Measurements from ENCODE around the gene DHRS9. TPM values are rescaled to one million over a fixed set of nuclear protein-coding genes. Genes with fewer than 3 reads are reported as not detected.

The DHRS9 gene
- total RNA-seq, 1 donor, result 0.36 TPM

DNA sequence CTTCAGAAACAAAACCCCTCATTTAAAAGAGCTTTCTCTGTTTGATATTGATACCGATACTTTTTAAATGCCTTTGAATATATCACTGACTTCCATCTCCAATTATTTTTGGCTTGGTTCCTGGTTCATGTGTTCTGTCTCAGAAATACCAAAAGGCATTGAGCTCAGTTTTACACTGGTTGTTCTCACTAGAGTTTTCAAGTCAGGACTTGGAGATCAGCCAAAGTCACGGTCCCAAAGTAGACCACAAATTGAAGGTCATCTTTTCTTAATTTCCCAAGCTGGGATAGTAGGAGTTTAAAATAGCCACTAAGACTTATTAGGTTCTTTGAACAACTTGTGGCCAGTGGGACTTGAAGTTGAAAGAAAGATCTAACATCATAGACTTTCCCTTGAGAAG, 24.2 kb downstream of the DHRS9 start:
- TF ChIP-seq, protein P1, sequence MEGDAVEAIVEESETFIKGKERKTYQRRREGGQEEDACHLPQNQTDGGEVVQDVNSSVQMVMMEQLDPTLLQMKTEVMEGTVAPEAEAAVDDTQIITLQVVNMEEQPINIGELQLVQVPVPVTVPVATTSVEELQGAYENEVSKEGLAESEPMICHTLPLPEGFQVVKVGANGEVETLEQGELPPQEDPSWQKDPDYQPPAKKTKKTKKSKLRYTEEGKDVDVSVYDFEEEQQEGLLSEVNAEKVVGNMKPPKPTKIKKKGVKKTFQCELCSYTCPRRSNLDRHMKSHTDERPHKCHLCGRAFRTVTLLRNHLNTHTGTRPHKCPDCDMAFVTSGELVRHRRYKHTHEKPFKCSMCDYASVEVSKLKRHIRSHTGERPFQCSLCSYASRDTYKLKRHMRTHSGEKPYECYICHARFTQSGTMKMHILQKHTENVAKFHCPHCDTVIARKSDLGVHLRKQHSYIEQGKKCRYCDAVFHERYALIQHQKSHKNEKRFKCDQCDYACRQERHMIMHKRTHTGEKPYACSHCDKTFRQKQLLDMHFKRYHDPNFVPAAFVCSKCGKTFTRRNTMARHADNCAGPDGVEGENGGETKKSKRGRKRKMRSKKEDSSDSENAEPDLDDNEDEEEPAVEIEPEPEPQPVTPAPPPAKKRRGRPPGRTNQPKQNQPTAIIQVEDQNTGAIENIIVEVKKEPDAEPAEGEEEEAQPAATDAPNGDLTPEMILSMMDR (IDR thresholded peaks at IDR 0.05; ENCODE audit: insufficient read depth, low read length), result no peak
- no peak for DNase-seq (ENCODE audit: low read depth)
- H3K4me3 ChIP-seq (ENCODE audit: low read depth, low read length), result no peak overlapping the region

DNA sequence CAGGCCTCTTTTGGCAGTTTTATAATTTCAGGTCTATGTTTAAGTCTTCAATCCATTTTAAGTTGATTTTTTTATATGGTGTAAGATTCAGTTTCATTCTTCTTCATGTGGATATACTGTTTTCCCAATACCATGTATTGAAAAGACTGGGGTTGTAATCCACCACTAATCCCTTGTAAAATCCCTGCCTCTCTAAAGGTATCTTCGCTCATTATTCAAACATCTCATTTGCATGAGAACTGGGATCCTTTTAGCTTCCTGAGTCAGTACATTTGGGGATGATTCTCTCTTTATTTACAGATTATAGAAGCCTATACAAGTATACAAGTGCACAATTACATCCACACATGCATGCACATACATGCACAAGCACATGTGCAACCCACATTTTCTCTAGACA, 25.3 kb downstream of the DHRS9 start:
- no peak for DNase-seq (ENCODE audit: low read depth)
- no peak overlapping the region for H3K4me3 ChIP-seq (ENCODE audit: low read depth, low read length)
- TF ChIP-seq, protein P1 (IDR thresholded peaks at IDR 0.05; ENCODE audit: insufficient read depth, low read length), result no peak

DNA sequence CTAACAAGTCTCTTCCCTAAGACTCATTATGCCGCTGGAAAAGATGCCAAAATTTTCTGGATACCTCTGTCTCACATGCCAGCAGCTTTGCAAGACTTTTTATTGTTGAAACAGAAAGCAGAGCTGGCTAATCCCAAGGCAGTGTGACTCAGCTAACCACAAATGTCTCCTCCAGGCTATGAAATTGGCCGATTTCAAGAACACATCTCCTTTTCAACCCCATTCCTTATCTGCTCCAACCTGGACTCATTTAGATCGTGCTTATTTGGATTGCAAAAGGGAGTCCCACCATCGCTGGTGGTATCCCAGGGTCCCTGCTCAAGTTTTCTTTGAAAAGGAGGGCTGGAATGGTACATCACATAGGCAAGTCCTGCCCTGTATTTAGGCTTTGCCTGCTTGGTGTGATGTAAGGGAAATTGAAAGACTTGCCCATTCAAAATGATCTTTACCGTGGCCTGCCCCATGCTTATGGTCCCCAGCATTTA, 26.3 kb downstream of the DHRS9 start:
- peak; percentile 93 for DNase-seq (ENCODE audit: low read depth)
- no peak overlapping the region for H3K4me3 ChIP-seq (ENCODE audit: low read depth, low read length)
- TF ChIP-seq, protein P1 (IDR thresholded peaks at IDR 0.05; ENCODE audit: insufficient read depth, low read length), result no peak

DNA sequence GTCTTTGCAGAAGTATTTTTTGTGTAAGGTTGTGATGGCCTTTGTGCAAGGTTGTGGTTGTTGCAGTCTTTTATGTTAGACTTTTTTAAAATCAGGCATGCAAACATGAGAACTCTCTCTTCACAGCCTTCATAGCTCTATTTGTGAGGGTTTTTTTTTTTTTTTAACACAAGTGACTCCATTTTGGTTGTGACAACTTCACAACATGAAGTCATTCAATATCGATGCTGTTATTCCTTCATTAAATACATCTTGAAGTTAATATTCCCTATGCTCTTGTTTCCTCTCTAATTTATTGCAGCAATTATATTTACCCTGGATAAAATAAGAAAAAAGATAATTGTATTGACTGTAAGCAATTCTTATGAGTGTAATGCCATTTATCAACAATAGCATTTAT, 35.5 kb downstream of the DHRS9 start:
- no peak for DNase-seq (ENCODE audit: low read depth)
- TF ChIP-seq, protein P1 (IDR thresholded peaks at IDR 0.05; ENCODE audit: insufficient read depth, low read length), result no peak
- H3K4me3 ChIP-seq (ENCODE audit: low read depth, low read length), result no peak overlapping the region

DNA sequence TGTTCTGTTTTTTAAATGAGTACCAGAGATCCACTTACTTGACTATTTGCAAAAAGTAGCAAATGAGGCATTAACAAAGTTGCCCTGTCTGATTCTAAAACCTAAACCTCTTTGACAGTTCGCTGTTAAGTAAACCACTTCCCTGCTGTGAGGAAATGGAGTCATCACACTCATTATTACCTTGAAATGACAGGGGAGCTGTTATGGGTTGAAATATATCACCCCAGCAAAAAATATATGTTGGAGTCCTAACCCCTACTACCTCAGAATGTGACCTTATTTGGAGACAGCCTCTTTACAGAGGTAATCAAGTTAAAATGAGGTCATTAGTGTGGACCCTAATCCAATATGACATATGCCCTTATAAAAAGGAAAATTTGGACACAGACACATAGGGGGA, 36.1 kb downstream of the DHRS9 start:
- no peak for DNase-seq (ENCODE audit: low read depth)
- no peak overlapping the region for H3K4me3 ChIP-seq (ENCODE audit: low read depth, low read length)
- TF ChIP-seq, protein P1 (IDR thresholded peaks at IDR 0.05; ENCODE audit: insufficient read depth, low read length), result no peak

DNA sequence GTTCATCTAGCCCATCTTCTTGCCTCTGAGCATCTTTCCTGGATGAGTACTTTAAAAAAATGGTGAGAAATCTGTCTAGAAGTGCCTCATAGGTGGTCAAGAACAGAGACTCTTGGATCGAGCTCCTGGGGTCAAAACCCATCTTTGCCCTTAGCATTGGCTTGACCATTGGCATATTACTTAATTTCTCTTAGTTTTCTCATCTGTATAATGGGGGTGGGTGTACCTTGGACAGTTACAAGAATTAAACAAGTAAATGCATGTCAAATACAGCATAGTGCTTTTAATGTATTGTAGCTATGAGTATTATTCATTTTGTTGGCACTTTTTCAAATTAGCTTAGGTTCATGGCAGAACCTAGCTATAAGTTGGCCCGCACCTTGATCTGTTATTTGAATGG, 36.8 kb downstream of the DHRS9 start:
- DNase-seq (ENCODE audit: low read depth), result no peak
- no peak overlapping the region for H3K4me3 ChIP-seq (ENCODE audit: low read depth, low read length)
- TF ChIP-seq, protein P1 (IDR thresholded peaks at IDR 0.05; ENCODE audit: insufficient read depth, low read length), result no peak
